AG08396 (cell line): ENCODE measurements around the gene HERC4.
"Not testable (repeated sequence)": the region's sequence is repeated elsewhere in the genome, so short reads cannot be mapped to it uniquely, and the experiment has no call there.

Source experiments
- DNase-seq: peaks from one replicate; pipeline ENCODE4 v3.0.0; 2012; ENCODE audit warnings: low spot score, mixed read lengths

The HERC4 gene

DNA sequence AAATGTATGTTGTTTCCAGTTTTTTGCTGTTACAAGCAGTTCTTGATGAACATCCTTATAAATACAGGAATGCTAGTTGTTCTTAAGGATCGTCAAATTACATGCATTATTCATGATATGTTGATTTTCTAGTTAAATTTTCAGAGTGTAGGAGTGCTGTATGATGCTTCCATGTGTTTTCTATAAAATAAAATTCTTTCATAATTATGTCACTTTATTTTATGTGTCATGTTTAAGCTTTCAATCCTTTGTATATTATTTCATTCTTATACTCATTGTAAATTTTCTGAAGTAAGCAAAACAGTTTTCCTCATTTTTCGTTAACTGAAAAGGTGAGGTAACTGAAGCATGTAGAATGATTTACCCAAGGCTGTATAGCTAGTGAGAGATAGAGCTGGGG, 17.4 kb upstream of the HERC4 start:
- no peak for DNase-seq

DNA sequence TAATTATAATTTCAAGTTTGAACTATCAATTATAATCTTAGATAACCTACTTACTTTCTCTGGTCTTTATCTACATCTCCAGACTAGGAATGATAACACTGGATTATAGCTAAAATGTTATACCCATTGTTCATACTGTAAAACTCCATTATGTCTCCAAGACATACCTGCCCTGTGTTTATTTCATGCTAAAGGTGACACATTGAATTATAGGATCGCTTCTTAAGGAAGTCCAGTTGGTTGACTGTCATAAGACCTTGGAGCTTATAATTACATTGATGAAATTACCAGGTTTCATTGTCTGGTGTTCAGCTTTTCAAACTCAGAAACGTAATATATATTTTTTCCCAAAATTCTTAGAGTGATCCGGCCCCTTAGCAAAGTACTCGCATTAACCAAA, 15.5 kb upstream of the HERC4 start:
- no peak for DNase-seq

DNA sequence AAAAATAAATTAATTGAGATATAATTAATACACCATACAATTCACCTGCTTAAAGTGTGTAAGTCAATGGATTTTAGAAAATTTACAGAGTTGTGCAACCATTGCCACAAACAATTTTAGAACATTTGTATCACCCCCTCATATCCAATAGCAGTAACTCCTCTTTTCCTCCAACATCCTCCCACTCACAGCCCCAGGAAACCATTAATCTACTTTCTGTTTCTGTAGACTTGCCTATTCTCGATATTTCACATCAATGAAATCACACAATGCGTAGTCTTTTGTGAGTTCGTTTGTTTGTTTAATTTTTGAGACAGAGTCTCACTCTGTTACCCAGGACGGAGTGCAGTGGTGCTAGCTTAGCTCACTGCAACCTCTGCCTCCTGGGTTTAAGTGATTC, 13.7 kb upstream of the HERC4 start:
- no peak for DNase-seq

DNA sequence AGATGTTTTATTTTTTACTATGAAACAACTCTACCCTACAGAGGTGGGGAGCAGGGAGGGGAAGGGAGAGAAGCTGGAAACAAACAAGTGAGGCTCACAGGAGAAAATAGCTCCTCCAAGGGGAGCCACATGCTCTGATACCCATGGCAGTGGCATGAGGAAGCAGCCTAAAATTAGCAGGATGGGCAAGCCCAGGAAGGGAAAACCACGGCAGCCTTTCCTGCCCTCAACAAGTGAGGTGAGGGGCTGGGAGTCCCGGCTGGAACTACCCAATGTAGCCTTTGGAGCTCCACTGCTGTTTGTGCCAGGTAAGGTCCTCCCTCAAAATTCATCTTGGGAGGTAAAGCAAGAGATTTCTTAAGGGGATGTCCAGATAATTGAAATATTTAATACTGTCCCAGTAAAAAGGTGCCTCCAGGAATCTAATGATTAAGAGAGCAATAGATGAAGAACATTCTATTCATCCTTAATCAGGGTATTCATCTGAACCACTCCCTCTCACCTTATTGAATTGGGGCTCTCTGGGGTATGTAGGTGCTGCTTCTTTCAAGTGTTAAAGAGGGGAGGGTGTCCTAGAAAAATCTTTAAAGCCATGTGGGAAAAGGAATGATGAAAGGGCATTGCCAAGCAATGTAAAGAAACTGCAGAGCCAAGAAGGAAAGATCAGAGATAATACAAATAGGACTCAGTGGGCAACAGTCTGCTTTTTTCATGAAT, 12.8 kb upstream of the HERC4 start:
- no peak for DNase-seq

DNA sequence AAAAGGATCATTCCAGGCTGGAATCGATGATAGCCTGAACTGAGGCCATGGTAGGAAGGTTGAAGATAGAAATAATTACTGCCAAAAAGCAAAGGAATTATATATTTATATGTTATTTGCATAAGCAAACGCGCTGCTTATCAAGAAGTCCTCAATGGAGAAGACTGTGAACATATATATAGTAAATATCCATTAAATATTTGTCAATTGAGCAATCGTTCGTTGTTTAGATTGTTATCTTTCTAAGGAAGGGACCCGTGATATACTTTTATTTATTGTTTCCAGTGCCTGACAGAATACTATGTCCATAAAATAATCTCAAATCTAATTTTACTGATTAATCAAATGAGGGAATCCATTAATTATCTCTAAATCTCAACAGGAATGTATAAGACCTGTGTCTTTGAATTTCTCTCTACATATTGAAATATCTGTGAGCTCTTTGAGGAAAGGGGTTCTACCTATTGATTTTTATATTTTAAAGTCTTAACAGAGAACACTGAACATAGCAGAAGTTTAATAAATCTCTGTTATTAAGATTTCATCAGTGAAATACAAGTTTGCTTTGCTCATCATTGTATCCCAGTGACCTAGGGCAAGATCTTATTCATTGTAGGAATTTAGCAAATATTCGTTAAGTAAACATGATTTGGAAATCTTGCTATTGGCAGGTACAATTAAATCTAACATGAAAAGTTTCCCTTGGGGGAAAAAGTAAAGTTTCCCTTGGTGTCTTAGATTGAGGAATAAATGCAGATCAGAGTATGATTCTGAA, 12.0 kb upstream of the HERC4 start:
- no peak for DNase-seq

DNA sequence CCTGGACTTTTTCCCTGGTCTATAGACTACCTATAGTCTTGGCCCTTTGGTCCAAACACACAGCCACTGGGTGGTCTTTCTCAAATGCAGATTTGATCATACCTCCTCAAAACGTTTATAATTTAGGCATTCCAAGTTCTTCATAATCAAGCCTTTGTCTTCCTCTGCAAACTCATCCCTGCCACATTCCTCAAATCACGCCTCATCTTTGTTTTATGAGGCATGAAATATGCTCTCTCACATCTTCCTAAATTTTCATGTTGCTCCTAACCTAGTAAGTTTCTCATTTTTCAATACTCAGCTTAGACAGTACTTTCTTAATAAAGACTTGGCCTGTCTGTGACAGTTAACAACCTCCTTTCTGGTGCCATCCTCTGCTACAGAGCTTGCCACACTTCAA, 10.9 kb upstream of the HERC4 start:
- no peak for DNase-seq

DNA sequence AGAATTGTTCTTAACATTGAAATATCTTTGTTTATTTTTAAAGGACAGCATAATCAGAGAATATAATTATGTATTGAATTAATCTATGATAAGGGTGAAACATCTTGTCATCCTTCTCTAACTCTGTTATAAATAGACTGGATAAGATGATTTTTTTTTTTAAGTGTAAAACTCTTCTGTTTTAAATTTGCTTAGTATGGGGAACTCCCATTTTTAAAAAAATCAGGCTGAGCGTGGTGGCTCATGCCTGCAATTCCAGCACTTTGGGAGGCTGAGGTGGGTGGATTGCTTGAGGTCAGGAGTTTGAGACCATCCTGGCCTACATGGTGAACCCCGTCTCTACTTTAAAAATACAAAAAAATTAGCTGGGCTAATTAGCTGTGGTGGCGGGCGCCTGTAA, 9.4 kb upstream of the HERC4 start:
- no peak for DNase-seq

DNA sequence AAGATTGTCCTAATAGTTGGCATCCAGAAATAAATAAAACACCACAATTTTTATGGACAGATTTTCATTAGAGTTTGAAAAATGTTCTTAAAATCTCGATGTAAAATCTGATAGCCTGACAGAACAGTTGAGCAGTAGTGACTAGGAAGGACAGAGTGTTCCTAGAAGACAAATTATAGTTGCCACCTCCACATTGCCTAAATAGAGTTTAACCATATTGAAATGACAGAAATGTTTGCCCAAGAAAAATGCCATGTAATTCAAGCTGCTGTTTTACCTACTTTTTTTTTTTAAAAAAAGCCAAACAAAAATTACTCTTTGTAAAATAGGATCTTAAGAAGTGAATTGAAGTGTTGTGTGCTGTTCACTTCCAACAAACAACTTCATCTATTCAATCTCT, 8.9 kb upstream of the HERC4 start:
- no peak for DNase-seq

DNA sequence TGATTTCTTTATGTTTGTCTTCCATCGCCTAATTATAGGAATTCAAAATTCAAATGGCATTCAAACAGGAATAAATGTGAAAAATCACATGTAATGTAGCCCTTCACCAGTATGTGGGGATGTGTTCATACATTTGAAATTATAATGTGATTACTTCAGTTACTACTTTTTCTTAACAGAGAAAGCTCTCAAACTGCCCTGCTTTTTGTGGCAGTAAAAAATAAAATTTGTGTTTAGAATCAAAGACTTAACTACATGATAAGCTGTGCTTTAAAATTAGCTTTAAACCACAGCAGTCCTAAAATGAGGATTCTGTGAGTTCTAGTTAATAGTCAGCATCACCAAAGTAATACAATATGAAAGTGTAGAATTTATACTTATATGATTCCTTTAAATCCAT, 7.8 kb upstream of the HERC4 start:
- no peak for DNase-seq

DNA sequence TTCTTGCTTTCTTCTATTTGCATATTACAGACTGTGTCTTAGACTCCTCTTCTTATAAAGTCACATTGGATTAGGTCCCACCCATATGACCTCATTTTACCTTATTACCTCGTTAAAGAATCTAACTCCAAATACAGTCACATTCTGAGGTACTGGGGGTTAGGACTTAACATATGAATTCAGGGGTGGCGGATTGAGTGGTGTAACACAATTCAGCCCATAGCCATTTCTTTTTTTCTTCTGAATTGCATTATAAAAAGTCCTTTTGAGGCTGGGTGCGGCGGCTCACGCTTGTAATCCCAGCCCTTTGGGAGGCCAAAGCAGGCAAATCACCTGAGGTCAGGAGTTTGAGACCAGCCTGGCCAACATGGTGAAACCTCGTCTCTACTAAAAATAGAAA, 6.8 kb upstream of the HERC4 start:
- no peak for DNase-seq

DNA sequence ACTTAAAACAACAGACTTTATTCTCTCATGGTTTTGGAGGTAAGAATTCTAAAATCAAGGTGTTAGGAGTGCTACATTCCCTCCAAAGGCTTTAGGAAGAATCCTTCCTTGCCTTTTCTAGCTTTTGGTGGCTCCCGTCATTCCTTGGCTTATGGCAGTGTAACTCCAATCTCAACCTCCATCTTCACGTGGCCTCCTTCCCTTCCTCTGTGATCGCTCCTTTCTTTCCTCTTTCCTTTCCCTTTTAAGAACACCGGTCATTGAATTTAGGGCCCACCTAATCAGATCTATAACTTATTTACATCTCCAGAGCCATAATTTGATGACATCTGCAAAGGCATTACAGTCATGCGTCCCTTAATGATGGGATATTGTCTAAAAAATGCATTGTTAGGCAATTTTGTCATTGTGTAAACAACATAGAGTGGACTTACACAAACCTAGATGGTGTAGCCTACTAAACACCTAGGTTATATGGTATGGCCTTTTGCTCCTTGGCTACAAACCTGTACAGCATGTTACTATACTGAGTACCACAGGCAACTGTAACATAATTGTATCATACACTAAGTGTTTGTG, 5.9 kb upstream of the HERC4 start:
- no peak for DNase-seq

DNA sequence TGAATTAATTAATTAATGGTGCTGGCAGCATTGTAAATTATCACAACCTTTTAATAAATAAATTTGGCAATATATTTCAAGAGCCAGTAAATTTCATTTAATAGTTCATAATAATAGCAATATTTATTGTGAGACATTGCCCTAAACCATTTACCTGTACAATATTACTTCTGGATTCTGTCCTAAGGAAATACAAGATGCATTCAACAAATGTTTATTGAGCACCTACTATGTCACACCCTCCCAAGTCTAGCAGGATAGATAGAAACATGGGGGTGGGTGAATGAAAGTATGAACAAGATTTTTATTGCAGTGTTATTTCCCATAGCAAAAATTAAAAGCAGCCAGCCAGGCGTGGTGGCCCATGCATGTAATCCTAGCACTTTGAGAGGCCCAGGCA, 4.4 kb upstream of the HERC4 start:
- no peak for DNase-seq

DNA sequence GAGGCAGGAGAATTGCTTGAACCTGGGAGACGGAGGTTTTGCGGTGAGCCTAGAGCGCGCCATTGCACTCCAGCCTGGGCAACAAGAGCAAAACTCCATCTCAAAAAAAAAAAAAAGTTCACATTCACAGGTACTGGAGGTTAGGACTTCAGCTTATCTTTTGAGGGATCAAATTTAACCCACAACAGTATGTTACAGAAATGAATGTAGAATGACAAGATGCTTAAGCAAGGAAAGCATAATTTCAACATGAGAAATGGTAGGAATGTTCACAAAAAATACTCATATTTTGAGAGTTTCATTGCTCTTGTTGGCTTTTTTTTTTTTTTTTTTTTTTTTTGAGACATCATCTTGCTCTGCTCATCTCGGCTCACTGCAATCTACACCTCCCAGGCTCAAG, 1.9 kb upstream of the HERC4 start:
- DNase-seq = no peak

DNA sequence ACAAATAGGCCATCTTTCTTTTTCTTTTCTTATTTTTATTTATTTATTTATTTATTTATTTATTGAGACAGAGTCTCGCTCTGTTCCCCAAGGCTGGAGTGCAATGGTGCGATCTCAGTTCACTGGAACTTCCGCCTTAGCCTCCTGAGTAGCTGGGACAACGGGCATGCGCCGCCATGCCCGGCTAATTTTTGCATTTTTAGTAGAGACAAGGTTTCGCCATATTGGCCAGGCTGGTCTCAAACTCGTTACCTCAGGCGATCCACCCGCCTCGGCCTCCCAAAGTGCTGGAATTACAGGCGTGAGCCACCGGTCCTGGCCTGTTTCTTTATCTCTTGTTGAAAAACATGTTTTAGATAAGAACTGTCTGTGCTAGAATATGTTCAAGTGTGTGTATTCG, 998 bp upstream of the HERC4 start:
- not testable (repeated sequence) for DNase-seq

DNA sequence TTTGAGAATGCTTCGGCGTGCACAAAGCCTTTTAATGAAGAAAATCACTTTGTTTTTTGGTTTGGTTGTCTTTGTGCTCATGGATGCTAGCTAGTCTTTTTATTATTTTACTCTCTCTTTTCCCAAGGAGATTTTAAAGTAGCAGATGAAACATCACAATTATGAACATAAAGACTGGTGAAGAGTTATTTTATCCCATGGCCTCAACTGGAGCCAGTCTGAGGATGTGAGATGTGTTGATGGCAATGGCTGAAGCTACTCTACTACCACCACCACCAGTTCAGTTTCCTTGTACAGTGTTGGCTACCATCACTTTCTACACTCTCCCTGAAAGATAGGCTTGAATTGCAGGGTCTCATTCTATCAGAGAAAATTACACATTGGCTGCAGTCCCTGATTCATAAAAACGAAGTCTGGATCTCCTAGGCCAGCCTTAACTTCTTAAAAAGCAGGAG, 494 bp upstream of the HERC4 start:
- no peak for DNase-seq

DNA sequence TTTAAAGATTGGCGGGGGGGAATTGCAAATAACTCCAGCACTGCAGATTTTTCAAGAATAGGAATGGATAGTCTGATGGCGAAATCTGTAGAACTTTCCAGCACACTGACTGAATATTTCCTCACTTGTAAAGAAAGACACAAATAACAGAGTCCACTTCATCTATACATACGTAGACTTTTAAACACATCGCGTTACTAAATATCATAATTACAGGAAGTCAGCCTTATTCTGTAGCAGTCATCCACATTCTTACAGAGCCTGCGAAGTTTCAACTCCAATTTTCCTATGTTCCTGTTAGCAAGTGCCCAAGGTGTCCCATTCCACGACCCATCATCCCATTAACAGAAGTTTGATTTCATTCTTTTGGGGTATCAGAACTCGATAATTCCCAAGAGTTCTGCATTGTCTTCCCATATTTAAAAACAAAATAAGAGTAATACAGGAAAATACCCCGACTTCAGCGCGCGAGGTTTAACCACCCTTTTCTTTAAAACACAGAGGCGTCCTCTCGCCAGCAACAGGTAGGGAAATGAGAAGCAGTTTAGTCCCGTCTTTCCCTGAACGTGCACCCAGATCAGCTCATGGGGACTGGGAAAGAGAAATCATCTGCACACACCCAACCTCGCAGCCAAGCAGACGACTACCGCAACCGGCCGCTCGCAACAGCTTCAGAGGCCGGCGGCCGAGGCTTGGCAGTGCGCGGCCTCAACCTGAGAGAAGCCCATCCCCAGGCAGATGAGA, 880 bp downstream of the HERC4 start:
- DNase-seq = no peak

DNA sequence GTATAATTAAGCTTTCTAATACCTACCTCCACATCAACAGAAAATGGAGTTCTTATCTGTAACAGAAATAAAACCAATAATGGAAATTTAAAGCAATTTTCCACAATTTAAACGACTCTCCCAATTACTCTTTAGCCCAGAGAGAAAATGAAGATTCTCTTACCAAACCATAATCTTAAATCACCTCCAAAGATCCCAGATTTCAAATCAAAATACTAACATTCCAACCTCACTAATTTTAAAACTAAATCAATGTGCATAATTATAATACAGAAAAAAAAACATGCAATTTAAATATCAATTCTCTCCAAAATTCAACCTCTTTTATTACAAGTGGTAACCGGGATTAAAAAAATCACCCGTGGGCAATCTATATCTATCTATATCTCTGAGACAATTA, 1.5 kb downstream of the HERC4 start:
- no peak for DNase-seq

DNA sequence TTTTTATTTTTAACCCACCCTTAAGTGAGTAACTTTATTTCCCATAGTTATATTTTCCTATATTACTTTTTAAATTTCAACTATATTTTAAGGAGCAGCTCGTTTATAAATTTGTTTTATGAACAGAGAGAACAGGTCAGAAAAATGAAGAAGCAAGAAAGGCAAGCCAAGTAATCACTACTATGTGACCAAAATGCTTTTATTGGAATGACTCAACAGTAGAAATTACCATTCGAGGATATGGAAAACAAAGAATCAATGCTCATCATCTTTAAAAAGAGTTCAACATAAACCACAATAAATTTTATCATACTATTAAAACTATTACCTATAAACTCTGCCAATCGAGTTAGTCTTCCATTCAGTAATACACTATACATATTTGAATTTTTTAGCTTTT, 7.6 kb downstream of the HERC4 start:
- DNase-seq = no peak

DNA sequence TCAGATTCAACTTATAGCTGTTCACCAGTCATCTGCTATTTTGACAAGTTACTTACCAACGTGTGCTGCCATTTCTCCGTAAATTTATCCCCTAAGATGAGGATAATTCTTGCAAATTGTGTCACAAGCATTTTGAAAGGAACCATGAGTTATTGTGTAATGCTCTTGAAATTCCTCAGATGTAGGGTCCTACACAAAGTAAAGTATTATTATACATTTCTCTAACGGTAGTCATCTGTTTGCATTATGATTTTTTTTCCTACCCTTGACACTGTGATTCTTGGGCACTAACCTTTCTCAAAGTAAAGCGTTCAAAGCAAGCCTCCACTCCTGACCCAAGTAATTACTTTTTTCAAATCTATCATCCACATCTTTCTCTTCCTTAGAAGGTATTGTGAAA, 8.1 kb downstream of the HERC4 start:
- no peak for DNase-seq

DNA sequence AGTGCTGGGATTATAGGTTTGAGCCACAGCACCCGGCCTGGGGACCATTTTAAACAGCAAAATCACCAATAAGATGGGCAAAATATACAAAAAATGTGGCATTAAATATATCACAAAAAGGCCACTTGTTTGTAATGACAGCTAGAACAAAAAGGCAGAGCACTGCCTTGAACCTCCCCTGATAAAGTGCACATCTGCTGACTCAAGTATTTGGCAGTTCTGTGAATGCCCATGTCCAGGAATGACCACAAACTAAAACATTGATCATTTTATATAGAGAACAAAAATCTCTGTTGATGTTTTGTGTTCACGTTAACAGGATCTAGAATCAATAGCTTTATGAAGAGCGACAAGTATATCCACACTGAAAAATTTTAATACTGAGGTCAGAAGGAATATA, 21.5 kb downstream of the HERC4 start:
- DNase-seq = no peak

DNA sequence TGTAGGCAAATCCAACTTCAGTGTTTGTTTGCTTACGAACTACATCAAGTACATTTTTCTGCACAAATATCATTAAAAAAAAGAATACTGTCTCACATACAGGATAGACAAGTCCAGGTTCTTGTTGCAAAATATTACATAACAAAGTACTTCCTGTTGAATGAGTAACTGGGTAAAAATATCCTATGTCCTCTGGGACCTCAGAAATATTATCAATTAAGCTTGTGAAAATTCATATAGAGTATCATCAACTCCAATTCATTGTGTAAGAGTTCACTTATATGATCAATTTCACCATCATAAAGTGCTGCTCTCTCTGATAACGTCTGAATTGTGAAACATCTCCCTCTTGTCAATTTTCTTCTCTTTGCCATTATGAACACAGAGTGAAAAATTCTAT, 22.6 kb downstream of the HERC4 start:
- DNase-seq = no peak

DNA sequence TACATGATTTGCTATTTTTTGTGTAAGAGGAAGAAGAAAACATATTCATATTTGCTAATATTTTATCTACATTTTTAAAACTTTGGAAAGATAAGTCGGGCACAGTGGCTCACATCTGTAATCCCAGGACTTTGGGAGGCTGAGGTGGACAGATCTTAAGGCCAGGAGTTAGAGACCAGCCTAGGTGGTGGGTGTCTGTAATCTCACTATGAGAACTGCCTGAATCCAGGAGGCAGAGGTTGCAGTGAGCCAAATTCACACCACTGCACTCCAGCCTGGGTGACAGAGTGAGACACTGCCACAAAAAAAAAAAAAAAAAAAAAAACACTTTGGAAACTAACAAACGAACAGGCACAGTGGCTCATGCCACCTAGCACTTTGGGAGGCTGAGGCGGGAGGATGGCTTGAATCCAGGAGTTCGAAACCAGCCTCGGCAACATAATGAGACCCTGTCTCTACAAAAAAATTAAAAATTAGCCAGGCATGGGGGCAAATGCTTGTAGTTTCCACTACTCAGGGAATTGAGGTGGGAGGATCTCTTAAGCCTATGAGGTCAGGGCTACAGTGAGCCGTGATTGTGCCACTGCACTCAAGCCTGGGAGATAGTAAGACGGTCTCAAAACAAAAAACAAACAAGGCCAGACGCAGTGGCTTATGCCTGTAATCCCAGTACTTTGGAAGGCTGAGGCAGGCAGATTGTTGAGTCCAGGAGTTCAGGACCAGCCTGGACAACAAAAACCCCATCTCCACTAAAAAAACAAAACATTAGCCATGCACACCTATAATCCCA, 25.6 kb downstream of the HERC4 start:
- DNase-seq = no peak
